OCI-LY1 (cell line): Measurements from ENCODE around the gene STRADB.

Experiments
- H2AFZ ChIP-seq: fragments of 200-600 bp; sonication (generic), shearing (Covaris generic); 2 replicates; pipeline ENCODE4 v1.6.0; 2014; ENCODE audit warnings: antibody characterized with exemption, mild to moderate bottlenecking, low read length
- H3F3A ChIP-seq: fragments of 200-600 bp; sonication (generic), shearing (Covaris generic); 2 replicates; pipeline ENCODE4 v1.6.0; 2014; ENCODE audit warnings: mild to moderate bottlenecking, antibody characterized with exemption, low read length, moderate library complexity; ENCODE audit not compliant: insufficient read depth
- H3K27ac ChIP-seq: fragments of 200-600 bp; sonication (generic); 2 replicates; pipeline ENCODE4 v1.5.1; 2014; ENCODE audit warnings: low read length, mixed run types, mild to moderate bottlenecking, low read depth; ENCODE audit not compliant: poor library complexity, severe bottlenecking
- H3K27me3 ChIP-seq: fragments of 200-600 bp; sonication (generic); 2 replicates; pipeline ENCODE4 v1.6.0; 2014; ENCODE audit warnings: antibody characterized with exemption, mild to moderate bottlenecking, low read length, moderate library complexity; ENCODE audit not compliant: insufficient read depth
- H3K36me3 ChIP-seq: fragments of 200-600 bp; sonication (generic); 2 replicates; pipeline ENCODE4 v1.6.1; 2014; ENCODE audit warnings: mild to moderate bottlenecking, antibody characterized with exemption, low read length, moderate library complexity, mixed read lengths; ENCODE audit not compliant: insufficient read depth
- H3K4me1 ChIP-seq: fragments of 200-600 bp; sonication (generic); 2 replicates; pipeline ENCODE4 v1.5.1; 2014; ENCODE audit warnings: mild to moderate bottlenecking, low read length, moderate library complexity; ENCODE audit not compliant: insufficient read depth, severe bottlenecking
- H3K4me2 ChIP-seq: fragments of 200-600 bp; sonication (generic), shearing (Covaris generic); 2 replicates; pipeline ENCODE4 v1.6.1; 2014; ENCODE audit warnings: low read length
- H3K4me3 ChIP-seq: fragments of 200-600 bp; sonication (generic); 2 replicates; pipeline ENCODE4 v1.5.1; 2014; ENCODE audit warnings: low read length, low read depth, mild to moderate bottlenecking, mixed read lengths; ENCODE audit not compliant: poor library complexity, severe bottlenecking
- H3K79me2 ChIP-seq: fragments of 200-600 bp; shearing (Covaris generic); 2 replicates; pipeline ENCODE4 v1.6.1; 2016; ENCODE audit warnings: mixed run types, low read length, mixed read lengths; ENCODE audit not compliant: insufficient read depth
- H3K9ac ChIP-seq: fragments of 200-600 bp; sonication (generic), shearing (Covaris generic); 2 replicates; pipeline ENCODE4 v1.6.1; 2014; ENCODE audit warnings: mild to moderate bottlenecking, low read length, mixed read lengths
- H3K9me2 ChIP-seq: fragments of 200-600 bp; sonication (generic), shearing (Covaris generic); 2 replicates; pipeline ENCODE4 v1.6.1; 2014; ENCODE audit warnings: low read depth, mild to moderate bottlenecking, low read length, mixed read lengths
- H3K9me3 ChIP-seq: fragments of 200-600 bp; shearing (Covaris generic); 2 replicates; pipeline ENCODE4 v1.6.1; 2014; ENCODE audit warnings: low read length, mixed read lengths
- H4K20me1 ChIP-seq: fragments of 200-600 bp; sonication (generic), shearing (Covaris generic); 2 replicates; pipeline ENCODE4 v1.6.0; 2016; ENCODE audit warnings: mild to moderate bottlenecking, low read length; ENCODE audit not compliant: insufficient read depth
- EZH2 ChIP-seq: fragments of 200-600 bp; sonication (generic), shearing (Covaris generic); IDR thresholded peaks from 2 replicates; pipeline ENCODE4 v1.8.0; 2017; ENCODE audit warnings: borderline replicate concordance, mixed run types, mild to moderate bottlenecking, antibody characterized with exemption, low read length, moderate library complexity, mixed read lengths
- TF ChIP-seq, protein P1 (sequence below): fragments of 200-600 bp; sonication (generic), shearing (Covaris generic); IDR thresholded peaks from 2 replicates; pipeline ENCODE4 v1.5.1; 2017; ENCODE audit warnings: mild to moderate bottlenecking, antibody characterized with exemption, low read length, moderate library complexity, mixed read lengths

STRADB gene

DNA sequence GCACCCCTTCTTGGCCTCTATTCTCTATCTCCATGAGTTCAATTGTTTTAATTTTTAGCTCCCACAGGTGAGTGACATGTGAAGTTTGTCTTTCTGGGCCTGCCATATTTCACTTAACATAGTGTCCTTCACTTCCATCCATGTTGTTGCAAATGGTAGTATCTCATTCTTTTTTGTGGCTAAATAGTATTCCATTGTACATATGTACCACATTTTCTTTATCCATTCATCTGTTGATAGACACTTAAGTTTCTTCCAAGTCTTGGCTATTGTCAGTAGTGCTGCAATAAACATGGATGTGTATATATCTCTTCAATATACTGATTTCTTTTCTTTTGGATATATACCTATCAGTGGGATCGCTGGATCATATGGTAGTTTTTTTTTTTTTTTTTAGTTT is 9.0 kb downstream of the STRADB start:
- H3K27ac ChIP-seq: no peak overlapping the region
- TF ChIP-seq EZH2: no peak
- TF ChIP-seq, protein P1, sequence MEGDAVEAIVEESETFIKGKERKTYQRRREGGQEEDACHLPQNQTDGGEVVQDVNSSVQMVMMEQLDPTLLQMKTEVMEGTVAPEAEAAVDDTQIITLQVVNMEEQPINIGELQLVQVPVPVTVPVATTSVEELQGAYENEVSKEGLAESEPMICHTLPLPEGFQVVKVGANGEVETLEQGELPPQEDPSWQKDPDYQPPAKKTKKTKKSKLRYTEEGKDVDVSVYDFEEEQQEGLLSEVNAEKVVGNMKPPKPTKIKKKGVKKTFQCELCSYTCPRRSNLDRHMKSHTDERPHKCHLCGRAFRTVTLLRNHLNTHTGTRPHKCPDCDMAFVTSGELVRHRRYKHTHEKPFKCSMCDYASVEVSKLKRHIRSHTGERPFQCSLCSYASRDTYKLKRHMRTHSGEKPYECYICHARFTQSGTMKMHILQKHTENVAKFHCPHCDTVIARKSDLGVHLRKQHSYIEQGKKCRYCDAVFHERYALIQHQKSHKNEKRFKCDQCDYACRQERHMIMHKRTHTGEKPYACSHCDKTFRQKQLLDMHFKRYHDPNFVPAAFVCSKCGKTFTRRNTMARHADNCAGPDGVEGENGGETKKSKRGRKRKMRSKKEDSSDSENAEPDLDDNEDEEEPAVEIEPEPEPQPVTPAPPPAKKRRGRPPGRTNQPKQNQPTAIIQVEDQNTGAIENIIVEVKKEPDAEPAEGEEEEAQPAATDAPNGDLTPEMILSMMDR: no peak
- no peaks in the 10 kb centered on the region for H3K36me3 ChIP-seq

DNA sequence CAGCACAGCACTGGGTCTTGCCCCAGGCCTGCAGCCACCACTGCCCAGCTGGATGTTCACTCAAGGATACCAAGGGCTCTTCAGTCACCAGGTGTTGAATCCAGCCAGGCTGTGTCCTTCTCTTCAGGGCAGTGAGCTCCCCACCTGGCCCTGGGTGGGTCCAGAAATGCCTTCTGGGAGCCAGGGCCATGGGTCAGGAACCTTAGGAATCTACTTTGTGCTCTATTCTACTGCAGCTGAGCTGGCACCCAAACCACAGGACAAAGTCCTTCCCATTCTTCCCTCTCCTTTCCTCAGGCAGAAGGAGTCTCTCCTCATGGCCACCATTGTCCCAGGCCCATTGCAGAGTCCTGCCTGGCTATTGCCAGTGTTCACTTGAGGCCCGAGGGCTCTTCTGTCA is 13.0 kb downstream of the STRADB start:
- Histone ChIP-seq H3K4me1 (no peaks in the 10 kb centered on the region), H3K79me2 (no peaks in the 10 kb centered on the region), H3K9me2 (no peaks in the 10 kb centered on the region), H4K20me1 (no peaks in the 10 kb centered on the region), H3F3A (no peaks in the 10 kb centered on the region), H2AFZ (no peak overlapping the region), H3K27me3 (no peaks in the 10 kb centered on the region), H3K36me3 (no peaks in the 10 kb centered on the region), H3K9me3 (no peaks in the 10 kb centered on the region), H3K27ac (no peak overlapping the region), H3K4me2 (no peak overlapping the region), H3K4me3 (no peak overlapping the region), H3K9ac (no peak overlapping the region)
- TF ChIP-seq EZH2: no peak
- TF ChIP-seq, protein P1: no peak

More for the DNA sequence above, 9.0 kb downstream of the STRADB start:
- Histone ChIP-seq H3K4me1 (no peaks in the 10 kb centered on the region), H3K27me3 (no peaks in the 10 kb centered on the region), H3K9me3 (no peaks in the 10 kb centered on the region), H2AFZ (no peak overlapping the region), H3K9ac (no peak overlapping the region), H4K20me1 (no peaks in the 10 kb centered on the region), H3K4me2 (no peak overlapping the region), H3K79me2 (no peaks in the 10 kb centered on the region), H3K9me2 (no peaks in the 10 kb centered on the region), H3F3A (no peaks in the 10 kb centered on the region), H3K4me3 (no peak overlapping the region)

DNA sequence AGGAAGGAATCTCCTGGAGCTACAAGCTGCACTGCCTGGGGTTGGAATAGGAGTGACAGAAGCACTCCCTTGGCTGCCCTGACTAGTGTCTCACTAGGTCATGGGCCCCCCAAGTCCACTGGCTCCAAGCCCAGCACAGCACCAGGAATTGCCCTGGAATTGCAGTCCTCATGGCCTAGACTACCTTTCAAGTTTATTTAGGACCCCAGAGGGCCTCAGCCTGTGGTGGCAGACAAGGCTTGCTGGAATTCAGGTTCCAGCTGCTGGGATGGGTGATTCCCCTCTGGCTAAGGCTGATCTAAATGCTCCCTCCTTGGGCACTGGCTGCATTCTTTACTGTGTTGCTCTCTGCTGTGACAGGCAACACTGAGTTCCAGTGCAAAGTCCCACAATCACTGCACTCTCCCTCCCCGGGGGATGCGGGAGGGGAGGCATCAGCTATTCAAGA is 14.0 kb downstream of the STRADB start:
- H3K36me3 ChIP-seq: no peaks in the 10 kb centered on the region
- no peak overlapping the region for H3K9ac ChIP-seq
- TF ChIP-seq EZH2: no peak
- TF ChIP-seq, protein P1: no peak
- no peaks in the 10 kb centered on the region for H3K79me2 ChIP-seq
- H3K27me3 ChIP-seq: no peaks in the 10 kb centered on the region
- H3K9me2 ChIP-seq: no peaks in the 10 kb centered on the region
- H4K20me1 ChIP-seq: no peaks in the 10 kb centered on the region
- no peak overlapping the region for H3K4me2 ChIP-seq
- no peak overlapping the region for H2AFZ ChIP-seq
- H3K9me3 ChIP-seq: no peaks in the 10 kb centered on the region
- H3K4me1 ChIP-seq: no peaks in the 10 kb centered on the region
- no peaks in the 10 kb centered on the region for H3F3A ChIP-seq
- H3K27ac ChIP-seq: no peak overlapping the region
- H3K4me3 ChIP-seq: no peak overlapping the region
